IPS-18c (cell line): ENCODE data around the gene RAB3D.
"Not testable (repeated sequence)": the region's sequence is repeated elsewhere in the genome, so short reads cannot be mapped to it uniquely, and the experiment has no call there.

Source experiments
- H3K4me3 ChIP-seq: 2 replicates; pipeline ENCODE4 v1.7.0; 2013; ENCODE audit warnings: low read depth, mild to moderate bottlenecking, low read length, moderate library complexity; ENCODE audit not compliant: insufficient read depth
- H3K9me3 ChIP-seq: one replicate; pipeline ENCODE4 v1.6.1; 2013; ENCODE audit warnings: mild to moderate bottlenecking, low read length, moderate library complexity; ENCODE audit not compliant: control insufficient read depth, insufficient read depth

The RAB3D gene

DNA sequence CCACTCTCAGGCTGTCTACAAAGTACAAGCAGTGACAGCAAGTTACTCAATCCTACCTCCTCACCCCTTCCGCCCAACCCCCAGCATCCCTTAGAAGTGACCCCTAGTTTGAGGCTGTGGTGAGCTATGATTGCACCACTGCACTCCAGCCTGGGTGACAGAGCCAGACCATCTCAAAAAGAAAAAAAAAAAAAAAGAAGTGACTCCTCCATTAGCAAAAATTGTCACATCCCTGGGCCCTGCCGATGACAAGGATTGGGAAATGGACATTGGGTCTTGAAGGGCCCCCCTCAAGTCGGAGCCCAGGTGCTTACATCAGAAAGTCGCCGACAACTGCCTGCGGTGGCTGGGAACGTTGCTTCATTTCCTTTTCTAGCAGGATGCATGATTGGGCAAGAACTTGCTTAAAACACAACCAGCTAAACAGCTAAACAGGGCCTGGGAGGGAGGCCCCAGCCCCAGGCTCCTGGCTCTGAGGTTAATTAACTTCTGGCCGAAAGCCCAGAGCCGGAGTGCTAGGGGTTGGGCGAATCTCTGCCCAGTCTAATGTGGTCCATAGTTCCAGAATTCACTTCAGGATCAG lies 15.3 kb downstream of the RAB3D start:
- Histone ChIP-seq H3K9me3 (no peaks in the 10 kb centered on the region), H3K4me3 (no peak overlapping the region)

DNA sequence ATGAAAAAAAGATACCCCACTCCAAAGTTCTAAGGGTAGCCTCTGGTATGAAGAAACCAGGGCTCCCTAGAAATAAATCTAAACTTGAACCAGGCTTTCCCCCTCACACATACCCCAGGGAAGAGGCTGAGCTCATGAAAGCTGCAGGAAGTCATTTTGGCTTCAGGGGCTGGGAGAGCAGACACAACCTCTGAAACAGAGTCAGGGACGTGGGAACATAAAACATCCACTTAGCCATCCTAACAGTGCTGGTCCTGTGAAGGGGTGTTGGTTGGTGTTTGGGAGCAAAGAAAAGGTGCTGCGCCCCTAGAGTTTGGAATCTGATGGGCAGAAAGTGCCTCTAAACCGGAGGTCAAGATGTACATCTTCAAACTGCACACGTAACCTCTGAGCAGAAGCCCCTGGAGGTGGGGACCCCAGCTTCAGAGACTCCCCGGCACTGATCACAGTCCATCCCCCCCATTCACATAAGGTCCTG lies 15.8 kb downstream of the RAB3D start:
- Histone ChIP-seq H3K9me3 (no peaks in the 10 kb centered on the region), H3K4me3 (no peak overlapping the region)

DNA sequence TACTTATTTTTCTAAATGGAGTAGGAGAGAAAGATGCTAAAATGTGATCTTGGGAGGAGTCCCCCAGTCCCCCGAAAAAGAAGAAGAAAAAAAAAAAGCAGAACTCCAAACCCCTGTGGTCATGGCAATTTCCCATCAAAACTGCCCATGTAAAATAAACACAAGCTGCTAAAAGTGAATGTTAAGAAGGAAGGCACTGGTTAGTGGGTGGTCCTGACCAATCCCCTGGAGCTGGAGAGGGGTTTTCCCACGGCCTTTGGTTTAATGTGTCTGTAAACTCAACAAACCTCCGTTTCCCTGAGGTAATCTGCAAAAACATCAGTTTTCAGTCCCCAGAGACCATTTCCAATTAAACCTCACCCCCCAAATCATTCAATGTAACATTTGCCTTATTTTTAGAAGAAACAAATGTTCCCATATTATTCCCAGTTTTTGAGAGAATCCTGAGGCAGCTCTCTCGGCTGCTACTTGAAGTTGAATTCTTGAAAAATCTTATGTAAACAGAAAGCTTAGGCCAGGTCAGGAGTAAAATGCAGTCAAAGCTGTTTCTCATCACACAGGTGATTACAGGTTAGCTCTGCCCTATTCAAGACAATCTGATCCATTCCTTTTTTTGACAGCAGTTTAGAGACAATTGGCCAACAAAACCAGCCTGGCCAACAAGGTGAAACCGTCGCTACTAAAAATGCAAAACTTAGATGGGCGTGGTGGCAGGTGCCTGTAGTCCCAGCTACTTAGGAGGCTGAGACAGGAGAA lies 17.0 kb downstream of the RAB3D start:
- Histone ChIP-seq H3K4me3 (no peak overlapping the region), H3K9me3 (no peaks in the 10 kb centered on the region)

- no peaks in the 10 kb centered on the region for H3K9me3 ChIP-seq
- no peak overlapping the region for H3K4me3 ChIP-seq
Observed at GRCh38 chr19:11321191-11322126, 18.0 kb downstream of the RAB3D start.

GRCh38 chr19:11320278-11320995 lies 19.0 kb downstream of the RAB3D start:
- not testable (repeated sequence) for H3K4me3 ChIP-seq, H3K9me3 ChIP-seq

DNA sequence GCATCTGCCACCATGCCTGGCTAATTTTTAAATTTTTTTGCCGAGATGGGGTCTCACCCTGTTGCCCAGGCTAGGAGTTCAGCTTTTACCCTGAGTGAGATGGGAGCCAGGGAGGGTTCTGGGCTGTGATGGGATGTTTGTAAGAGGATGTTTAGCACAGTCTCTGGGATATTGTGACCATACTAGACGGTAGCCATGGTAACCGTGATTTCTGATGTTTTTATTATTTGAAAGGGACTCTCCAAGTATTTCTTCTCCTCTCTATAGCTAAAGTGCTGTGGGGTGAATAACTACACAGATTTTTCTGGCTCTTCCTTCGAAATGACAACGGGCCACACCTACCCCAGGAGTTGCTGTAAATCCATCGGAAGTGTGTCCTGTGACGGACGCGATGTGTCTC lies 33.1 kb downstream of the RAB3D start:
- Histone ChIP-seq H3K9me3 (no peaks in the 10 kb centered on the region), H3K4me3 (no peak overlapping the region)

DNA sequence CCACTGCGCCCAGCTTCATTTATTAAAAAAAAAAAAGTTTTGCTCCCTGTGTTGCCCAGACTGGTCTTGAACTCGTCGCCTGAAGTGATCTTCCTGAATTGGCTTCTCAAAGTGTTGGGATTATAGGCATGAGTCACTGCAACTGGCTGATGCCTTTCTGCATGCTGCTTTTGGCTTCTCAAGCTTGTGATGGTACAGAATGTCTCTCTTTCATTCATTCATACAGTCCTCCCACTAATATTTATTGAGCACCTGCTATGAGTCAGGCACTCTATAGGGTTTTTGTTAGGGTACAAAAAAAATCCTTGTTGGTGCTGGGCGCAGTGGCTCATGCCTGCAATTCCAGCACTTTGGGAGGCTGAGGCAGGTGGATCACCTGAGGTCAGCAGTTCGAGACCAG lies 34.5 kb downstream of the RAB3D start:
- H3K4me3 ChIP-seq: no peak overlapping the region
- H3K9me3 ChIP-seq: no peaks in the 10 kb centered on the region

- Histone ChIP-seq H3K9me3 (no peaks in the 10 kb centered on the region), H3K4me3 (no peak overlapping the region)
Observed at GRCh38 chr19:11300811-11301120, 38.7 kb downstream of the RAB3D start.

GRCh38 chr19:11299946-11300810 lies 39.3 kb downstream of the RAB3D start:
- Histone ChIP-seq H3K4me3 (no peak overlapping the region), H3K9me3 (no peaks in the 10 kb centered on the region)

DNA sequence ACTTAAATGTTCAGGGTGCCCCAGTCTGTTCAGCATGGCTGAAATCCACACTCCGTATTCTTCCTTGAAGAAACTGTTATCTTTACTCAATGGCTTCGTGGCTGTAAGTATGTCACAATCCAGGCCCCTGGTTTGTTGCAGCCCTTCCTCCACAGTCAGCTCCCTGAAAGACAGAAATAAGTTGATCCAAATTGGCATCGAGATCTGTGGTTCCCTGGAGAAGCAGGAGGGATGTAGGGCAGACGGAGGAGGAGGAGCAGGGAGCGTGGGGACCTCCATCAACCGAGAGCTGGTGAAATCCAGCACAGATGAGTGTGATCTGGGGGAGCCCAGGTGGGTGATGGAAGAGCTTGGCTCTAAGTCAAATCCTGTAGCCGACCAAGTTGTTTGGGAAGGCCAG lies 43.2 kb downstream of the RAB3D start:
- no peak overlapping the region for H3K4me3 ChIP-seq
- peaks cover 3% of the 10 kb centered on the region for H3K9me3 ChIP-seq

DNA sequence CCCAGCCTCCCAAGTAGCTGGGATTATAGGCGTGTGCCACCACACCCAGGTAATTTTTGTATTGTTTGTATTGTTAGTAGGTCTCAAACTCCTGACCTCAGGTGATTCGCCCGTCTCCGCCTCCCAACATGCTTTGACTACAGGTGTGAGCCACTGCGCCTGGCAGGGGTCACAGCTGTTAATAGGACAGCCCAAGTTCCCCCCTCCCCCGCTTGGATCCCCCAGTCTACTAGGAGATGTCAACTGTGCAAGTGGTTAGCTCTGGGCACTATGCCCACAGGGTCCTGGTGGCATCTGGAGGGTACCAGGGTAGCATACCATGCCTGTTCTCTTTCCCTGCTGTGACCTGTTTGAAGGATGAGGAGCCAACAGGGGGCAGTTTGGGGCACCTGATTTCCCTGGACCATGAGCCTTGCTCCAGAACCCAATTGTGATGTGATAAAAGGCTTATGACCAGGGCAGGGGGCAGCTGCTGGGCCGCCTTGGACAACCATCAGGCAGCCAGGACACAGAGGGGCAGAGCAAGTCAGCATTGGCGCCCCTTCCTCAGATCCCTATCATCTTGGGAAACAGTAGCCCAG lies 43.7 kb downstream of the RAB3D start, which contains the start of gene TSPAN16:
TSPAN16 (plus strand) TSS at position 496 of the 581 bp plus-strand sequence. CDS start 138 bp downstream, outside the sequence.
- H3K4me3 ChIP-seq: no peak within 1 kb of the TSS
- peaks cover 3% of the 10 kb centered on the region for H3K9me3 ChIP-seq

- Histone ChIP-seq H3K4me3 (no peak overlapping the region), H3K9me3 (peaks cover 3% of the 10 kb centered on the region)
Observed at GRCh38 chr19:11295180-11295579, 44.3 kb downstream of the RAB3D start.

DNA sequence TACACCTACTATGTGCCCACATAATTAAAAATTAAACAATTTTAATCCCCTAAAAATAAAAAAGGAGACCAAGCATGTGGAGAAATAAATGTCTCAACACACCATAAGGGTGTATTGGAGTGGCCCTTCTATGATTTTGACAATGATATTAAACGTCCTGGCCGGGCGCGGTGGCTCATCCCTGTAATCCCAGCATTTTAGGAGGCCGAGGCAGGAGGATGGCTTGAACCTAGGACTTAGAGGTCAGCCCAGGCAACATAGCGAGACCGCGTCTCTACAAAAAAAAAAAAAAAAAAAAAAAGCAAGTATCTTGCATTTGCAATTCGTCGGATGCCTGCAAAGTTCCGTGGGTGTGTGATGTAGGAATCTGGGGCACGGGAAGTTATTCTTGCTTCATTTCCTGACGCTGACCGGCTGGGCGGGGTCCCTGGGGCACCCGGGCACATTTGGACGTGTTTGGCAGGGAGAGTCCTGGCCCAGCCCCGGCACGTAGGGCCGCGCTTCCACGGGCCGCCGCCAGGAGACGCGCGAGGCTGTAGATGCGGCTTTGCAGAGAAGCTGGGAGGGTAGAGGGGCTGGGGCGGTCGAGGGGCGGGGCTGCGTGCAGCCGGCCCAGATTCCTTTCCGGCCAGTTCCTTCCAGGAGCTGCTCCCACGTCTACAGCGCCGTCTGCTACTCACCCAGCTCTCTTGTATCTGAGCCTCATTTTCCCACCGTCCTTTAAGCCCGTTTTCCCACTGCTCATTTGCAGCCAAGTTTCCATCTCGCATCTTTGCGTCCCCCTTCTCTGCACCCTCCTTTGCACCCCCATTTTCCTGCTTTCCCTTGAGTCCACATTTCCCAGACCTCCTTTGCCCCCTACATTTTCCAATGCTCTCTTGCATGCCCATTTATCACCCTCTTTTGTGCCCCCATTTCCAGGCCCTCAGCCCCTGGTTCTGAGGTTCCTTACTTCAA lies 45.7 kb downstream of the RAB3D start:
- Histone ChIP-seq H3K4me3 (no peak overlapping the region), H3K9me3 (peaks cover 3% of the 10 kb centered on the region)

DNA sequence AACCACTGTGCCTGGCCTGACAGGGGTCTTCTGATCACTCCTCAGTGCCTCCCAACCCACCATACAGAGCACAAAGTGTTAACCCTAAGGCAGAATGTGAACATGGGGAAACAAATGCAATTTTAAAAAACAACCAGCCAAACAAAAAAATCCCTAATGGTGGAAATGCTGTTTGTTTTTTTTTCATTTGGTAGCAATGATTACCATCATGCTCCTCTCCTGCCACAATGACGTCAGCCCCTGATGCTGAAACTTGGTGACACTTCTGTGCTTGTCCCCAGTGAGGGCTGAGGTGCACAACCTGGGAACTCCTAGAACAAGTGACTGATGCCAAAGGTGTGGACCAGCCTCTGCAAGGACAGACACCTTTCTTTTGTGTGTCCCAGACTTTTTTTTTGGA lies 47.5 kb downstream of the RAB3D start:
- Histone ChIP-seq H3K4me3 (no peak overlapping the region), H3K9me3 (peaks cover 3% of the 10 kb centered on the region)

DNA sequence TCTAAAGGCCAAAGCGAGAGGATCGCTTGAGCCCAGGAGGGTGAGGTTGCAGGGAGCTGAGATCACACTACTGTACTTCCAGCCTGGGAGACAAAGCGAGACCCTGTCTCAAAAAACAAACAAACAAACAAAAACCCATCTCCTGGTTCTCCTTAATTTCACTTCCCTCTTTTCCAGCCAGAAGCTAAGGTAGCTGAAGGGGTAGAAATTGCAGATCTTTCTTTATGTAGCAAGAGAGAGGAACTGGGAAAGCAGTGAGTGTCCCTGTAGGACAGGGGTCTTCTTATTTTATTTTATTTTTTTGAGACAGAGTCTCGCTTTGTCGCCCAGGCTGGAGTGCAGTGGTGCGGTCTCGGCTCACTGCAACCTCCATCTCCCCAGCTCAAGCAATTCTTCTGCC lies 48.0 kb downstream of the RAB3D start:
- Histone ChIP-seq H3K4me3 (no peak overlapping the region), H3K9me3 (peaks cover 3% of the 10 kb centered on the region)
